ENCODE results near the gene TREM1.
A peak's percentile ranks its signal among the peaks of the same experiment; 100 is the strongest.

Gene TREM1

GRCh38 chr6:41272591-41273240 is 13.8 kb downstream of the TREM1 start:
- DNase-seq (ENCODE audit: low read depth in 1 of 2, low spot score in 1 of 2) = no peak
- Histone ChIP-seq H3K27me3 (ENCODE audit: insufficient read depth, poor library complexity, severe bottlenecking) (no peaks in the 10 kb centered on the region), H3K27ac (replicated peaks) (peak overlapping the region; percentile 81), H3K4me3 (replicated peaks; ENCODE audit: insufficient read depth, low read length) (no peak overlapping the region)
- no peak for TF ChIP-seq CTCF (IDR thresholded peaks at IDR 0.05; ENCODE audit: insufficient read depth, low read length)
- TF ChIP-seq GABPA (IDR thresholded peaks at IDR 0.05; ENCODE audit: low read depth) = no peak
- no peak for TF ChIP-seq SPI1 (IDR thresholded peaks at IDR 0.05; ENCODE audit: borderline replicate concordance, low read depth)

DNA sequence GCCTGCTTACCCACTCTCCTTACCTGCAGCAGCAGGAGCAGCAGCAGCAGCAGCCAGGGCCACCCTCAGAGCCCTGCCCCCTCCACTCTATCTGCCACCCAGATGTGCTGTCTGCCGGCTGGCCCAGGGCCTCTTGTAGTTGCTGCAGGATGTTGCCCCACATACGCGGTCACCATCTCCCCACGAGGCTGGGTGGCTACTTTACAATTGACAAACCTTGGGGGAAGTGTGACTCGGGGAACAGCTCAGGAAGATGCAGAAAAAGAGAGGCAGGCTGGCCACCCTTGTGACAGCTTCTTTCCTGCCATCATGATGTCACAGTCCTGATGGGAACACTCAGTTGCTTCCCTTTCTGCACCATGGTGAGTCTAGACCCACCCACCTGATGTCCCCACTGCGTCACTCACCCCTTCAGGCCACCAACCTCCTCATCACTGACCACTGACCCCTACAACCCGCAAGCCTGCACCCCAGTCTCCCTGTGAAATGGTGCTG is 14.5 kb downstream of the TREM1 start:
- H3K27ac ChIP-seq (replicated peaks) = peak overlapping the region; percentile 81
- DNase-seq (ENCODE audit: low read depth in 1 of 2, low spot score in 1 of 2) = peak; percentile 98 to 99
- no peak overlapping the region for H3K4me3 ChIP-seq (replicated peaks; ENCODE audit: insufficient read depth, low read length)
- no peaks in the 10 kb centered on the region for H3K27me3 ChIP-seq (ENCODE audit: insufficient read depth, poor library complexity, severe bottlenecking)
- TF ChIP-seq GABPA (IDR thresholded peaks at IDR 0.05; ENCODE audit: low read depth) (peak; percentile 87), SPI1 (IDR thresholded peaks at IDR 0.05; ENCODE audit: borderline replicate concordance, low read depth) (peak; percentile 62; the same call in 1 of the 2 replicates), POLR2AphosphoS5 (IDR thresholded peaks at IDR 0.05; ENCODE audit: low read depth) (peak; percentile 98)
- TF ChIP-seq, protein P1, sequence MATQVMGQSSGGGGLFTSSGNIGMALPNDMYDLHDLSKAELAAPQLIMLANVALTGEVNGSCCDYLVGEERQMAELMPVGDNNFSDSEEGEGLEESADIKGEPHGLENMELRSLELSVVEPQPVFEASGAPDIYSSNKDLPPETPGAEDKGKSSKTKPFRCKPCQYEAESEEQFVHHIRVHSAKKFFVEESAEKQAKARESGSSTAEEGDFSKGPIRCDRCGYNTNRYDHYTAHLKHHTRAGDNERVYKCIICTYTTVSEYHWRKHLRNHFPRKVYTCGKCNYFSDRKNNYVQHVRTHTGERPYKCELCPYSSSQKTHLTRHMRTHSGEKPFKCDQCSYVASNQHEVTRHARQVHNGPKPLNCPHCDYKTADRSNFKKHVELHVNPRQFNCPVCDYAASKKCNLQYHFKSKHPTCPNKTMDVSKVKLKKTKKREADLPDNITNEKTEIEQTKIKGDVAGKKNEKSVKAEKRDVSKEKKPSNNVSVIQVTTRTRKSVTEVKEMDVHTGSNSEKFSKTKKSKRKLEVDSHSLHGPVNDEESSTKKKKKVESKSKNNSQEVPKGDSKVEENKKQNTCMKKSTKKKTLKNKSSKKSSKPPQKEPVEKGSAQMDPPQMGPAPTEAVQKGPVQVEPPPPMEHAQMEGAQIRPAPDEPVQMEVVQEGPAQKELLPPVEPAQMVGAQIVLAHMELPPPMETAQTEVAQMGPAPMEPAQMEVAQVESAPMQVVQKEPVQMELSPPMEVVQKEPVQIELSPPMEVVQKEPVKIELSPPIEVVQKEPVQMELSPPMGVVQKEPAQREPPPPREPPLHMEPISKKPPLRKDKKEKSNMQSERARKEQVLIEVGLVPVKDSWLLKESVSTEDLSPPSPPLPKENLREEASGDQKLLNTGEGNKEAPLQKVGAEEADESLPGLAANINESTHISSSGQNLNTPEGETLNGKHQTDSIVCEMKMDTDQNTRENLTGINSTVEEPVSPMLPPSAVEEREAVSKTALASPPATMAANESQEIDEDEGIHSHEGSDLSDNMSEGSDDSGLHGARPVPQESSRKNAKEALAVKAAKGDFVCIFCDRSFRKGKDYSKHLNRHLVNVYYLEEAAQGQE (IDR thresholded peaks at IDR 0.05; ENCODE audit: insufficient replicate concordance, low read depth) = no peak

DNA sequence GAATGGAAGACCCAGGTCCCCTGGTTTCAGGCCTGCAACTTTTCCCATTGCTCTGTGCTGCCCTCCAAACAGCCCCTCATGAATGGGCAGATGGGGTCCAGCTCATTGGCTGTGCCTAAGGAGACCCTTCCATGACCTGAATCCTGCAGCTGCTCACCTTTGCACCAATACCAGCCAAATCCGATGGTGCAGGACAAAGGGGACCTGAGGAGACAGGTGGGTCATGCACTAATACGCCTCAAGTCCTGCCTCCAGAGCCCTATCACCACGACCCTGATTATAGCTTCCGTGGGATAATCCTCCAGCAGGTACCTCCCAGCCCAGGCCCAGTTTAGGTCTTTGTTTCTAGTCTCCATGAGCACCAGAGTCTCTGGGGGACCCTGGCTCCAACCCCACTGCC is 16.8 kb downstream of the TREM1 start:
- no peak overlapping the region for H3K4me3 ChIP-seq (replicated peaks; ENCODE audit: insufficient read depth, low read length)
- DNase-seq (ENCODE audit: low read depth in 1 of 2, low spot score in 1 of 2) = no peak
- no peaks in the 10 kb centered on the region for H3K27me3 ChIP-seq (ENCODE audit: insufficient read depth, poor library complexity, severe bottlenecking)
- peak overlapping the region; percentile 41 for H3K27ac ChIP-seq (replicated peaks)
- TF ChIP-seq SPI1 (IDR thresholded peaks at IDR 0.05; ENCODE audit: borderline replicate concordance, low read depth) = no peak
- TF ChIP-seq POLR2AphosphoS5 (IDR thresholded peaks at IDR 0.05; ENCODE audit: low read depth) = no peak
- TF ChIP-seq, protein P1 (IDR thresholded peaks at IDR 0.05; ENCODE audit: insufficient replicate concordance, low read depth) = no peak
- no peak for TF ChIP-seq CTCF (IDR thresholded peaks at IDR 0.05; ENCODE audit: insufficient read depth, low read length)
- TF ChIP-seq GABPA (IDR thresholded peaks at IDR 0.05; ENCODE audit: low read depth) = no peak

DNA sequence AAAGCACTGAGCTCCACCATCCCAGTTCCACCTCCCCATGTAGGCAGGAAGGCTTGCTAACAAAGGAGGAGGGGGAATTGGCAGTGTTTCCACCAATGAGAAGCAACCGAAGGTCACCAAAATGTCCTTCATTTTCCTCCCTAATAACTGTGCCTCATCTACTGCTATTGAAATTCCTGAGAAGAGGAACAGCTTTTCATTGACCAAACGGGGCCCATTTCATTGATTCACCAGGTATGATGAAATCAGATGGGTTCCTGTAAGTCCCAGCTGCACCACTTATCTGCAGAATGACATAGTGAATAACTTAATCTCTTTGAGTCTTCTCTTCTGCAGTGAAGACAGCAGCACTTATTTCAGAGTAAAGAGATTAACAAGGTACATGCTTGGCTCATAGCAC is 17.3 kb downstream of the TREM1 start:
- TF ChIP-seq SPI1 (IDR thresholded peaks at IDR 0.05; ENCODE audit: borderline replicate concordance, low read depth) = peak; percentile 13; the same call in 1 of the 2 replicates
- TF ChIP-seq POLR2AphosphoS5 (IDR thresholded peaks at IDR 0.05; ENCODE audit: low read depth) = no peak
- peak; percentile 37 to 39 for DNase-seq (ENCODE audit: low read depth in 1 of 2, low spot score in 1 of 2)
- peak overlapping the region; percentile 41 for H3K27ac ChIP-seq (replicated peaks)
- H3K4me3 ChIP-seq (replicated peaks; ENCODE audit: insufficient read depth, low read length) = no peak overlapping the region
- no peaks in the 10 kb centered on the region for H3K27me3 ChIP-seq (ENCODE audit: insufficient read depth, poor library complexity, severe bottlenecking)

All from HL-60 (cell line).